ENCODE measurements around the gene FBLN7. TPM values are rescaled to one million over a fixed set of nuclear protein-coding genes. Genes with fewer than 3 reads are reported as not detected.
A peak's percentile ranks its signal among the peaks of the same experiment; 100 is the strongest.

FBLN7 gene
- polyA plus RNA-seq, 3 donors = 0.04 TPM; not detected in 2

DNA sequence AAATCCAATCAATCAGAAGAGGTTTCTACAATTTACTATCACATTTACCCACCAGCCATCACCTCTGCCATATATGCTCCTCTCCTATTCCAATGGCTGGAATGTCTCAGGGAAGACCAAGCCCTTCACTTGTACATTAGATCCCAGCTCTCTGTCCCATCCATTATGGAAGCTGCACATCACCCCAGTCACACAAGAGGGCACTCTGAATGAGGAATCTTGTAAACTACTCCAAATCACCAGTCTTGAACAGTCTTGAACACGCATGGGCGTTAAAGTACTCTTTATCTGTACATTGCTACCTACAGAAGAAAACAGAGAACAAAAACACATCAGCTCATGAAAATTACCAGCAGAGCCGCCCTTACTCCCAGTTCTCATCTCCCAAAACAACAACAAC, 78.0 kb downstream of the FBLN7 start:
- WGBS (ENCODE audit: insufficient coverage) = 88% methylated on average over 2 of the region's 3 CpGs
- no peaks in the 10 kb centered on the region for H3K27me3 Mint-ChIP-seq (ENCODE audit: low read depth in 3 of 3)
- H4K20me1 ChIP-seq (ENCODE audit: insufficient read depth, low read length) = no peaks in the 10 kb centered on the region
- no peak overlapping the region for H3K9ac ChIP-seq (ENCODE audit: insufficient read depth, low read length, poor library complexity, severe bottlenecking)
- intact Hi-C loops (cut with micrococcal nuclease) = no loop called here
- no peaks in the 10 kb centered on the region for H3K4me1 ChIP-seq (ENCODE audit: control insufficient read depth in 1 of 2, insufficient read depth in 2 of 2, low read length in 2 of 2)
- no peak overlapping the region for H3K4me3 ChIP-seq (replicated peaks in 1 of 3; ENCODE audit: low read depth in 2 of 3, low read length in 3 of 3)
- peaks cover 15 to 21% of the 10 kb centered on the region in 2 donors for H3K36me3 ChIP-seq (replicated peaks in 1 of 2; ENCODE audit: control insufficient read depth in 1 of 2, insufficient read depth in 2 of 2, low read length in 2 of 2)
- DNase-seq = no peak
- H3K4me2 ChIP-seq (replicated peaks; ENCODE audit: extremely low read depth, low read length, poor library complexity, severe bottlenecking) = no peak overlapping the region
- peaks cover 9 to 12% (median 10%) of the 10 kb centered on the region in 7 donors for H3K9me3 Mint-ChIP-seq
- peaks cover 30 to 39% of the 10 kb centered on the region in 2 donors for H3K36me3 Mint-ChIP-seq
- H3K79me2 ChIP-seq (ENCODE audit: insufficient read depth, low read length) = no peaks in the 10 kb centered on the region
- no peaks in the 10 kb centered on the region for H3K27me3 ChIP-seq (ENCODE audit: control insufficient read depth in 2 of 2, insufficient read depth in 2 of 2, low read length in 2 of 2)
- peaks cover 3% of the 10 kb centered on the region for H3K4me1 Mint-ChIP-seq
- no peak overlapping the region for H3K4me3 Mint-ChIP-seq
- H2AFZ ChIP-seq (ENCODE audit: insufficient read depth, low read depth, low read length, poor library complexity, severe bottlenecking) = no peak overlapping the region
- peak overlapping the region in 1 of 7 donors; percentile 48 for H3K27ac Mint-ChIP-seq
- peaks cover 7 to 9% of the 10 kb centered on the region in 2 donors for H3K9me3 ChIP-seq (replicated peaks in 1 of 2; ENCODE audit: control insufficient read depth in 1 of 2, insufficient read depth in 1 of 2, low read length in 2 of 2)
- no peak overlapping the region for H3K27ac ChIP-seq (ENCODE audit: low read depth in 1 of 2, low read length in 2 of 2)
- TF ChIP-seq, protein P1, sequence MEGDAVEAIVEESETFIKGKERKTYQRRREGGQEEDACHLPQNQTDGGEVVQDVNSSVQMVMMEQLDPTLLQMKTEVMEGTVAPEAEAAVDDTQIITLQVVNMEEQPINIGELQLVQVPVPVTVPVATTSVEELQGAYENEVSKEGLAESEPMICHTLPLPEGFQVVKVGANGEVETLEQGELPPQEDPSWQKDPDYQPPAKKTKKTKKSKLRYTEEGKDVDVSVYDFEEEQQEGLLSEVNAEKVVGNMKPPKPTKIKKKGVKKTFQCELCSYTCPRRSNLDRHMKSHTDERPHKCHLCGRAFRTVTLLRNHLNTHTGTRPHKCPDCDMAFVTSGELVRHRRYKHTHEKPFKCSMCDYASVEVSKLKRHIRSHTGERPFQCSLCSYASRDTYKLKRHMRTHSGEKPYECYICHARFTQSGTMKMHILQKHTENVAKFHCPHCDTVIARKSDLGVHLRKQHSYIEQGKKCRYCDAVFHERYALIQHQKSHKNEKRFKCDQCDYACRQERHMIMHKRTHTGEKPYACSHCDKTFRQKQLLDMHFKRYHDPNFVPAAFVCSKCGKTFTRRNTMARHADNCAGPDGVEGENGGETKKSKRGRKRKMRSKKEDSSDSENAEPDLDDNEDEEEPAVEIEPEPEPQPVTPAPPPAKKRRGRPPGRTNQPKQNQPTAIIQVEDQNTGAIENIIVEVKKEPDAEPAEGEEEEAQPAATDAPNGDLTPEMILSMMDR (IDR thresholded peaks at IDR 0.05) = no peak

DNA sequence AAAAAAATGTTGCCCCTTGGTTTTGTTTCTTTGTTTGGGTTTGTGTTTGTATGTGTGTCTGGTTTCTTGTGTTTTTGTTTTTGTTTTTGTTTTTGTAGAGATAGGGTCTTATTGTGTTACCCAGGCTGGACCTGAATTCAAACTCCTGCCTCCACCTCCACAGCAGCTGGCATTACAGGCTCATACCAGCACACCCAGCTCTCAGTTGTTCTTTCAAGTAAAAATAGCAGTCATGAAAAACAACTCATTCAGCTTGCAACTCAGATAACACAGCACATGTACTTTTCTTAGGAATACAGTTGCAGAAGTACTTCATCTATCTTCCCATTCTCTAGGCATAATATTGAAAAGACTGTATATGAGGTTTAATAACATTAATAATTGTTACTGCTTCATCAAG, 79.7 kb downstream of the FBLN7 start:
- peaks cover 13 to 23% (median 18%) of the 10 kb centered on the region in 7 donors for H3K9me3 Mint-ChIP-seq
- Histone ChIP-seq H3K27ac (ENCODE audit: low read depth in 1 of 2, low read length in 2 of 2) (no peak overlapping the region), H3K4me2 (replicated peaks; ENCODE audit: extremely low read depth, low read length, poor library complexity, severe bottlenecking) (no peak overlapping the region), H3K36me3 (replicated peaks in 1 of 2; ENCODE audit: control insufficient read depth in 1 of 2, insufficient read depth in 2 of 2, low read length in 2 of 2) (peaks cover 22 to 36% of the 10 kb centered on the region in 2 donors), H3K9ac (ENCODE audit: insufficient read depth, low read length, poor library complexity, severe bottlenecking) (no peak overlapping the region), H4K20me1 (ENCODE audit: insufficient read depth, low read length) (no peaks in the 10 kb centered on the region), H3K79me2 (ENCODE audit: insufficient read depth, low read length) (no peaks in the 10 kb centered on the region), H3K4me1 (ENCODE audit: control insufficient read depth in 1 of 2, insufficient read depth in 2 of 2, low read length in 2 of 2) (no peaks in the 10 kb centered on the region), H3K4me3 (replicated peaks in 1 of 3; ENCODE audit: low read depth in 2 of 3, low read length in 3 of 3) (no peak overlapping the region), H2AFZ (ENCODE audit: insufficient read depth, low read depth, low read length, poor library complexity, severe bottlenecking) (no peak overlapping the region), H3K27me3 (ENCODE audit: control insufficient read depth in 2 of 2, insufficient read depth in 2 of 2, low read length in 2 of 2) (no peaks in the 10 kb centered on the region), H3K9me3 (replicated peaks in 1 of 2; ENCODE audit: control insufficient read depth in 1 of 2, insufficient read depth in 1 of 2, low read length in 2 of 2) (peaks cover 9 to 15% of the 10 kb centered on the region in 2 donors)
- peaks cover 4% of the 10 kb centered on the region for H3K4me1 Mint-ChIP-seq
- no peaks in the 10 kb centered on the region for H3K27me3 Mint-ChIP-seq (ENCODE audit: low read depth in 3 of 3)
- peaks cover 35 to 50% of the 10 kb centered on the region in 2 donors for H3K36me3 Mint-ChIP-seq
- H3K4me3 Mint-ChIP-seq = no peak overlapping the region
- intact Hi-C loops (cut with micrococcal nuclease) = no loop called here
- TF ChIP-seq, protein P1 (IDR thresholded peaks at IDR 0.05) = no peak
- no peak for DNase-seq
- no peak overlapping the region for H3K27ac Mint-ChIP-seq

All from CD14-positive monocyte (primary cell).